Measurements from ENCODE around the gene DENND1B.

GRCh38 chr1:197600751-197601150 is 174.5 kb downstream of the DENND1B start:
- TF ChIP-seq, protein P1, sequence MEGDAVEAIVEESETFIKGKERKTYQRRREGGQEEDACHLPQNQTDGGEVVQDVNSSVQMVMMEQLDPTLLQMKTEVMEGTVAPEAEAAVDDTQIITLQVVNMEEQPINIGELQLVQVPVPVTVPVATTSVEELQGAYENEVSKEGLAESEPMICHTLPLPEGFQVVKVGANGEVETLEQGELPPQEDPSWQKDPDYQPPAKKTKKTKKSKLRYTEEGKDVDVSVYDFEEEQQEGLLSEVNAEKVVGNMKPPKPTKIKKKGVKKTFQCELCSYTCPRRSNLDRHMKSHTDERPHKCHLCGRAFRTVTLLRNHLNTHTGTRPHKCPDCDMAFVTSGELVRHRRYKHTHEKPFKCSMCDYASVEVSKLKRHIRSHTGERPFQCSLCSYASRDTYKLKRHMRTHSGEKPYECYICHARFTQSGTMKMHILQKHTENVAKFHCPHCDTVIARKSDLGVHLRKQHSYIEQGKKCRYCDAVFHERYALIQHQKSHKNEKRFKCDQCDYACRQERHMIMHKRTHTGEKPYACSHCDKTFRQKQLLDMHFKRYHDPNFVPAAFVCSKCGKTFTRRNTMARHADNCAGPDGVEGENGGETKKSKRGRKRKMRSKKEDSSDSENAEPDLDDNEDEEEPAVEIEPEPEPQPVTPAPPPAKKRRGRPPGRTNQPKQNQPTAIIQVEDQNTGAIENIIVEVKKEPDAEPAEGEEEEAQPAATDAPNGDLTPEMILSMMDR (conservative IDR thresholded peaks at IDR 0.05 in 1 of 2, IDR thresholded peaks at IDR 0.05 in 1 of 2; ENCODE audit: low read depth in 1 of 2, low read length in 2 of 2) = no peak
- TF ChIP-seq EZH2 (IDR thresholded peaks at IDR 0.05; ENCODE audit: low read length, missing control alignments) = no peak

Data from fibroblast of lung (primary cell).